Adrenal gland (tissue), 12 donors: ENCODE measurements around the gene AGAP1. TPM values are rescaled to one million over a fixed set of nuclear protein-coding genes. Genes with fewer than 3 reads are reported as not detected.

Experiments
- DNase-seq, 7 donors: peaks; one replicate each; pipeline ENCODE4 v3.0.0-alpha.2; 2019 to 2020
- H3K27ac ChIP-seq, 5 donors: fragments of 200-600 bp; sonication (generic) in 4 of 5; 1 replicate in 3 of 5; 2 replicates in 2 of 5; pipeline versions ENCODE4 v1.5.1 to v1.8.0; 2016 to 2020; ENCODE audit warnings: mild to moderate bottlenecking in 1 of 5
- H3K27me3 ChIP-seq: fragments of 200-600 bp; 2 replicates; pipeline ENCODE4 v1.8.0; 2021
- H3K36me3 ChIP-seq, 2 donors: fragments of 200-600 bp; replicated peaks in 1 of 2; 1 replicate in 1 of 2; 2 replicates in 1 of 2; pipeline versions ENCODE4 v1.5.1 to v1.8.0; 2018 to 2022
- H3K4me1 ChIP-seq, 2 donors: fragments of 200-600 bp; replicated peaks in 1 of 2; 1 replicate in 1 of 2; 2 replicates in 1 of 2; pipeline versions ENCODE4 v1.5.1 to v1.8.0; 2018 to 2021
- H3K4me3 ChIP-seq, 4 donors: fragments of 200-600 bp; sonication (generic) in 3 of 4; one replicate each; pipeline ENCODE4 v1.5.1; 2016 to 2018
- H3K9me3 ChIP-seq, 3 donors: fragments of 200-600 bp; sonication (generic) in 1 of 3; replicated peaks in 1 of 3; 1 replicate in 2 of 3; 2 replicates in 1 of 3; pipeline versions ENCODE4 v1.5.1 to v1.8.0; 2016 to 2021
- CTCF ChIP-seq, 6 experiments: fragments of 450-650 bp in 4 of 6; fragments of 200-600 bp in 2 of 6; sonication (generic) in 1 of 6; IDR thresholded peaks; 1 replicate in 5 of 6; 2 replicates in 1 of 6; pipeline versions ENCODE4 v1.5.1 to v1.8.0; 2016 to 2021; ENCODE audit warnings: antibody characterized with exemption in 6 of 6, mild to moderate bottlenecking in 2 of 6, moderate library complexity in 1 of 6
- POLR2A ChIP-seq, 2 donors: fragments of 450-650 bp; IDR thresholded peaks; one replicate each; pipeline ENCODE4 v1.6.1; 2017; ENCODE audit warnings: antibody characterized with exemption in 2 of 2, mild to moderate bottlenecking in 2 of 2, moderate library complexity in 1 of 2
- WGBS, 4 donors: extraction: QIAGEN DNeasy Blood & Tissue Kit in 2 of 4; methylation state at CpG; one replicate each; pipeline versions ENCODE4 v1.1.5 to v1.1.7; 2013 to 2017; 5-methylcytosine and 5-hydroxymethylcytosine counted together
- intact Hi-C, 2 donors: fragments of 100-400 bp; cut with DNase I; formaldehyde crosslinking; loops; one replicate each; pipeline versions ENCODE4 v1.14.1 to v1.15.0; 2022 to 2023
- polyA plus RNA-seq, 3 donors: library from polyadenylated mRNA; stranded (reverse); fragments of 200-250 nt in 2 of 3; fragments of 350-450 nt in 1 of 3; fragmentation: Illumina TruSeq in 1 of 3; extraction: RNeasy Lipid Tissue Mini Kit (QIAGEN cat#74804) in 1 of 3; gene quantifications; one replicate each; pipeline ENCODE4 v1.2.3, GENCODE V29; 2013 to 2014
- total RNA-seq, 9 donors: library from RNA; depleted of rRNA in 4 of 9; stranded (reverse); fragments of >200 nt in 4 of 9; fragments of 120-200 nt in 1 of 9; fragmentation: NEBNext Ultra II Directional in 1 of 9; extraction: Animal tissue kit (Norgen Biotek cat#: 25700) in 1 of 9; gene quantifications; one replicate each; pipeline versions ENCODE4 v1.1.0 to v1.2.4, GENCODE V29; 2013 to 2023
- donor health status: healthy with polysubstance abuse.
- donor health status: Bipolar disorder and iron deficiency.
- donor health status: DM: yes; HTN: yes; CAD: no.
- donor health status: DM: no; HTN: no; CAD: no.
- donor health status: DM: no; HTN: no; CAD: no.
- donor health status: DM: yes; HTN: yes; CAD: no.

The AGAP1 gene
- total and polyA plus RNA-seq, 12 donors: 5.3 to 29.6 (median 17.7) TPM

- 89 to 93% (median 91%) methylated on average over 9 of the region's 9 CpGs for WGBS, 4 donors
- DNase-seq: no peak
- H3K27ac ChIP-seq: no peak overlapping the region
- H3K36me3 ChIP-seq: no peaks in the 10 kb centered on the region
- H3K27me3 ChIP-seq: no peaks in the 10 kb centered on the region
- peaks cover 0 to 6% of the 10 kb centered on the region in 2 donors for H3K4me1 ChIP-seq
- intact Hi-C loops: no loop called here
- H3K9me3 ChIP-seq: peaks cover 0 to 4% (median 0%) of the 10 kb centered on the region in 3 donors
- TF ChIP-seq CTCF (IDR thresholded peaks at IDR 0.05) (no peak), POLR2A (IDR thresholded peaks at IDR 0.05) (no peak)
- H3K4me3 ChIP-seq: no peak overlapping the region
Measured at GRCh38 chr2:235826826-235827225, 333.0 kb downstream of the AGAP1 start.

- Histone ChIP-seq H3K27ac (peak overlapping the region in 1 of 5 donors; percentile 16), H3K36me3 (no peaks in the 10 kb centered on the region), H3K4me1 (peaks cover 0 to 6% of the 10 kb centered on the region in 2 donors), H3K9me3 (peaks cover 0 to 4% (median 0%) of the 10 kb centered on the region in 3 donors), H3K27me3 (no peaks in the 10 kb centered on the region), H3K4me3 (no peak overlapping the region)
- intact Hi-C loops: no loop called here
- 49 to 64% (median 59%) methylated on average over 10 of the region's 10 CpGs for WGBS, 4 donors
- TF ChIP-seq POLR2A (IDR thresholded peaks at IDR 0.05) (no peak), CTCF (IDR thresholded peaks at IDR 0.05) (no peak)
- DNase-seq: peak in 5 of 7 donors; percentile 39 to 59 (median 44)
Measured at GRCh38 chr2:235827585-235827992, 333.7 kb downstream of the AGAP1 start.

GRCh38 chr2:235829726-235830125, 335.9 kb downstream of the AGAP1 start:
- H3K27me3 ChIP-seq: no peaks in the 10 kb centered on the region
- H3K36me3 ChIP-seq: no peaks in the 10 kb centered on the region
- no peak overlapping the region for H3K4me3 ChIP-seq
- 90 to 94% (median 93%) methylated on average over 8 of the region's 8 CpGs for WGBS, 4 donors
- peaks cover 0 to 4% (median 0%) of the 10 kb centered on the region in 3 donors for H3K9me3 ChIP-seq
- DNase-seq: peak in 1 of 7 donors; percentile 46
- H3K4me1 ChIP-seq: peaks cover 0 to 6% of the 10 kb centered on the region in 2 donors
- no peak for TF ChIP-seq CTCF (IDR thresholded peaks at IDR 0.05)
- TF ChIP-seq POLR2A (IDR thresholded peaks at IDR 0.05): no peak
- H3K27ac ChIP-seq: no peak overlapping the region
- intact Hi-C loops: no loop called here

DNA sequence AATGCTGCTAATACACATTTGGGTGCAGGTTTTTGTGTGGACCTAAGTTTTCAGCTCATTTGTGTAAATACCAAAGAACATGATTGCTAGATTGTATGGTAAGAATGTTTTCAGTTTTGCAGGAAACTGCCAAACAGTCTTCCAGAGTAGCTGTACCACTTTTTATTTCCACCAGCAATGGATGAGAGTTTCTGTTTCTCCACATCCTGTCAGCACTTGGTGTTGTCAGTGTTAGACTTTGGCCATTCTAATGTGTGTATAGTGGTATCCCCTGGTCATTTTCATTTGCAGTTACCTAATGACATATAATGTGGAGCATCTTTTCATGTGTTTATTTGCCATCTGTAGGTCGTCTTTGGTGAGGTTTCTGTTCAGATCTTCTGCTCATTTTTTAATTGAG, 337.9 kb downstream of the AGAP1 start:
- H3K9me3 ChIP-seq: no peaks in the 10 kb centered on the region
- H3K4me3 ChIP-seq: no peak overlapping the region
- TF ChIP-seq CTCF (IDR thresholded peaks at IDR 0.05) (no peak), POLR2A (IDR thresholded peaks at IDR 0.05) (no peak)
- no peak for DNase-seq
- peaks cover 0 to 6% of the 10 kb centered on the region in 2 donors for H3K4me1 ChIP-seq
- intact Hi-C loops: no loop called here
- no peaks in the 10 kb centered on the region for H3K36me3 ChIP-seq
- no peaks in the 10 kb centered on the region for H3K27me3 ChIP-seq
- no peak overlapping the region for H3K27ac ChIP-seq
- 85 to 98% (median 94%) methylated on average over 1 of the region's 1 CpG for WGBS, 4 donors
